Psoas muscle (tissue), 8 donors: ENCODE results near the gene NUDT19. TPM values are rescaled to one million over a fixed set of nuclear protein-coding genes. Genes with fewer than 3 reads are reported as not detected.

ENCODE experiments used
- ATAC-seq, 4 donors: fragments of 200-7000 bp; cut with Tn5 transposase; one replicate each; pipeline ENCODE4 v1.9.1; 2020; ENCODE audit warnings: moderate library complexity in 3 of 4, mild to moderate bottlenecking in 2 of 4
- DNase-seq, 2 donors: peaks; one replicate each; pipeline ENCODE4 v3.0.0-alpha.2; 2020
- H3K27ac ChIP-seq: fragments of 200-600 bp; one replicate; pipeline ENCODE4 v1.8.0; 2022
- H3K27me3 ChIP-seq, 3 donors: fragments of 200-600 bp in 1 of 3; one replicate each; pipeline versions ENCODE4 v1.6.1 to v1.8.0; 2013 to 2022; ENCODE audit warnings: low read length in 2 of 3, mild to moderate bottlenecking in 2 of 3, moderate library complexity in 1 of 3; ENCODE audit not compliant: insufficient read depth in 3 of 3
- H3K36me3 ChIP-seq, 2 donors: fragments of 200-600 bp in 1 of 2; one replicate each; pipeline versions ENCODE4 v1.6.1 to v1.8.0; 2013 to 2022; ENCODE audit warnings: low read depth in 1 of 2, mild to moderate bottlenecking in 1 of 2, moderate library complexity in 1 of 2; ENCODE audit not compliant: insufficient read depth in 1 of 2
- H3K4me1 ChIP-seq: fragments of 200-600 bp; one replicate; pipeline ENCODE4 v1.8.0; 2022
- H3K4me3 ChIP-seq: fragments of 200-600 bp; one replicate; pipeline ENCODE4 v1.8.0; 2022; ENCODE audit warnings: mild to moderate bottlenecking
- H3K9me3 ChIP-seq: fragments of 200-600 bp; one replicate; pipeline ENCODE4 v1.8.0; 2022
- WGBS, 3 donors: extraction: QIAGEN DNeasy Blood & Tissue Kit; methylation state at CpG; one replicate each; pipeline versions ENCODE4 v1.1.6 to v1.1.7; 2013; 5-methylcytosine and 5-hydroxymethylcytosine counted together
- intact Hi-C, 2 donors: fragments of 100-400 bp; cut with DNase I; formaldehyde crosslinking; loops; one replicate each; pipeline versions ENCODE4 v1.11.0 to v1.14.2; 2022
- polyA plus RNA-seq, 3 donors: library from polyadenylated mRNA; stranded (reverse); fragments of 200-250 nt; gene quantifications; one replicate each; pipeline ENCODE4 v1.2.3, GENCODE V29; 2013
- total RNA-seq, 4 donors: library from RNA; stranded (reverse); fragmentation: NEBNext Ultra II Directional in 2 of 4; extraction: Animal tissue kit (Norgen Biotek cat#: 25700) in 2 of 4; gene quantifications; one replicate each; pipeline versions ENCODE4 v1.2.1 to v1.2.4, GENCODE V29; 2021 to 2023
- TF ChIP-seq, protein P1 (sequence below): fragments of 200-600 bp; IDR thresholded peaks from one replicate; pipeline ENCODE4 v1.8.0; 2022; ENCODE audit warnings: antibody characterized with exemption
- donor health status: healthy with polysubstance abuse.
- donor health status: DM: no; HTN: no; CAD: no; lungs with moderate emphysema.
- donor health status: Bipolar disorder and iron deficiency.
- donor health status: healthy.
- donor health status: DM: yes; HTN: yes; CAD: no.
- donor health status: DM: no; HTN: no; CAD: no.
- donor health status: DM: no; HTN: no; CAD: no.
- donor health status: DM: yes; HTN: yes; CAD: no.

NUDT19 gene
- total and polyA plus RNA-seq, 7 donors = 10.7 to 27.5 (median 17.4) TPM

DNA sequence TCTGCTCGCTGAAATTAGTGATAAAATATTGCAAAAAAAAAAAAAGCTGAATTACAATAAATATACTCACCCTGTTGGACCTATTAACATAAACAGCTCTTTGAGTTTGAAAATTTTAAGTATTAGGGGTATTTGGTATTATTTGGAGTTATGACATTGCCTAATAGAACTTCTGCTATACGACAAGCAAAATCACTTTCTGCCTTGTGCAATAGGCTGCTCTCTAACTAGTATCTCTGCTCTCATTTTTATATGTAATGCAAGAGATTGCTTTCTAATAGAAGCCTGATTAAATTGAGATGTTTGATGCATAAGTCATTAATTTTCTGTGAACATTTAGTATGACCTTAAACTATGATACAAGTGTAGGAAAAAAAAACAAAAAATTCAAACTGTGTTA, 10.6 kb upstream of the NUDT19 start:
- DNase-seq = no peak
- no peak overlapping the region for H3K27ac ChIP-seq
- intact Hi-C loops = loop anchor here in 1 of 2 donors (10.0 kb wide), 1 partner anchor 326 kb away; no protein-coding TSS in a partner anchor
- H3K9me3 ChIP-seq = no peaks in the 10 kb centered on the region
- 82 to 91% (median 84%) methylated on average over 2 of the region's 2 CpGs for WGBS, 3 donors
- H3K4me1 ChIP-seq = peaks cover 11% of the 10 kb centered on the region
- H3K4me3 ChIP-seq = no peak overlapping the region
- no peaks in the 10 kb centered on the region for H3K36me3 ChIP-seq
- H3K27me3 ChIP-seq = peaks cover 0 to 3% (median 0%) of the 10 kb centered on the region in 3 donors
- TF ChIP-seq, protein P1, sequence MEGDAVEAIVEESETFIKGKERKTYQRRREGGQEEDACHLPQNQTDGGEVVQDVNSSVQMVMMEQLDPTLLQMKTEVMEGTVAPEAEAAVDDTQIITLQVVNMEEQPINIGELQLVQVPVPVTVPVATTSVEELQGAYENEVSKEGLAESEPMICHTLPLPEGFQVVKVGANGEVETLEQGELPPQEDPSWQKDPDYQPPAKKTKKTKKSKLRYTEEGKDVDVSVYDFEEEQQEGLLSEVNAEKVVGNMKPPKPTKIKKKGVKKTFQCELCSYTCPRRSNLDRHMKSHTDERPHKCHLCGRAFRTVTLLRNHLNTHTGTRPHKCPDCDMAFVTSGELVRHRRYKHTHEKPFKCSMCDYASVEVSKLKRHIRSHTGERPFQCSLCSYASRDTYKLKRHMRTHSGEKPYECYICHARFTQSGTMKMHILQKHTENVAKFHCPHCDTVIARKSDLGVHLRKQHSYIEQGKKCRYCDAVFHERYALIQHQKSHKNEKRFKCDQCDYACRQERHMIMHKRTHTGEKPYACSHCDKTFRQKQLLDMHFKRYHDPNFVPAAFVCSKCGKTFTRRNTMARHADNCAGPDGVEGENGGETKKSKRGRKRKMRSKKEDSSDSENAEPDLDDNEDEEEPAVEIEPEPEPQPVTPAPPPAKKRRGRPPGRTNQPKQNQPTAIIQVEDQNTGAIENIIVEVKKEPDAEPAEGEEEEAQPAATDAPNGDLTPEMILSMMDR = no peak
- ATAC-seq = no peak

DNA sequence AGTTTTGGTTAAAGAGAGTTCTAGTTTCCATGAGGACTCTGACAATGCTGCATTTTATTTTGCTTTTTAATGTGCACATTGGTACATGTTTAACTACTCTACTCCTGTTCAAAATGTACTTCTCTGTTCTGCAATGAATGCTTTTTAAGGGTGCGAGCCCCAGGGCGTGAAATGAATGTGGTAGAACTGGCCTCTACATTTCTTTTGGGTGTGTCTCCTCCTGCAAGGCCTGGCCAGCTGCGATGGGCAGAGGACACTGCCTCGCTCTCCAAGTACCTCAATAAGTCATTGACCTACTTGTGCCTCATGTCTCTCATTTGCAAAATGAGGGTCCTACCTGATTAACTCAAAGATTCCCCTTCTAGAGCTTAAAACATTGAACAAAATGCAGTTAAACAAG, 9.3 kb upstream of the NUDT19 start:
- H3K4me1 ChIP-seq = peaks cover 9% of the 10 kb centered on the region
- DNase-seq (no peak), ATAC-seq (peak in 2 of 4 donors; percentile 42 to 57)
- no peaks in the 10 kb centered on the region for H3K9me3 ChIP-seq
- TF ChIP-seq, protein P1 = no peak
- H3K27ac ChIP-seq = no peak overlapping the region
- no peak overlapping the region for H3K4me3 ChIP-seq
- no peaks in the 10 kb centered on the region for H3K36me3 ChIP-seq
- no peaks in the 10 kb centered on the region for H3K27me3 ChIP-seq
- WGBS, 3 donors = 43 to 80% (median 44%) methylated on average over 4 of the region's 4 CpGs
- intact Hi-C loops = loop anchor here in 1 of 2 donors (10.0 kb wide), 1 partner anchor 328 kb away; no protein-coding TSS in a partner anchor

- Histone ChIP-seq H3K27ac (no peak overlapping the region), H3K9me3 (no peaks in the 10 kb centered on the region), H3K27me3 (no peaks in the 10 kb centered on the region), H3K36me3 (no peaks in the 10 kb centered on the region), H3K4me1 (peaks cover 21% of the 10 kb centered on the region), H3K4me3 (no peak overlapping the region)
- no peak for DNase-seq
- WGBS, 3 donors = 94 to 96% (median 95%) methylated on average over 6 of the region's 6 CpGs
- intact Hi-C loops = loop anchor here in 1 of 2 donors (10.0 kb wide), 1 partner anchor 332 kb away; no protein-coding TSS in a partner anchor
- TF ChIP-seq, protein P1 = no peak
- ATAC-seq = no peak
Observed at GRCh38 chr19:32686847-32687475, 4.7 kb upstream of the NUDT19 start.

GRCh38 chr19:32687681-32688080, 3.9 kb upstream of the NUDT19 start:
- Histone ChIP-seq H3K4me1 (peaks cover 16% of the 10 kb centered on the region), H3K9me3 (no peaks in the 10 kb centered on the region), H3K27ac (no peak overlapping the region), H3K36me3 (no peaks in the 10 kb centered on the region), H3K27me3 (no peaks in the 10 kb centered on the region), H3K4me3 (no peak overlapping the region)
- ATAC-seq (no peak), DNase-seq (no peak)
- 74 to 91% (median 87%) methylated on average over 4 of the region's 4 CpGs for WGBS, 3 donors
- TF ChIP-seq, protein P1 = no peak
- intact Hi-C loops = loop anchor here in 1 of 2 donors (10.0 kb wide), 1 partner anchor 333 kb away; no protein-coding TSS in a partner anchor
